Measurements from ENCODE around the gene GGT5.

The GGT5 gene

GRCh38 chr22:24186352-24186740, 58.5 kb downstream of the GGT5 start:
- Histone ChIP-seq H3K4me3 (replicated peaks; ENCODE audit: insufficient read depth, low read length) (no peak overlapping the region), H3K27me3 (ENCODE audit: insufficient read depth, poor library complexity, severe bottlenecking) (no peaks in the 10 kb centered on the region), H3K27ac (replicated peaks) (no peak overlapping the region)
- DNase-seq (ENCODE audit: low read depth in 1 of 2, low spot score in 1 of 2), result no peak
- no peak for TF ChIP-seq SPI1 (IDR thresholded peaks at IDR 0.05; ENCODE audit: borderline replicate concordance, low read depth)
- no peak for TF ChIP-seq GABPA (IDR thresholded peaks at IDR 0.05; ENCODE audit: low read depth)
- no peak for TF ChIP-seq POLR2AphosphoS5 (IDR thresholded peaks at IDR 0.05; ENCODE audit: low read depth)
- TF ChIP-seq CTCF (IDR thresholded peaks at IDR 0.05; ENCODE audit: insufficient read depth, low read length), result no peak
- TF ChIP-seq REST (IDR thresholded peaks at IDR 0.05; ENCODE audit: insufficient replicate concordance, low read depth), result no peak

- Histone ChIP-seq H3K27me3 (ENCODE audit: insufficient read depth, poor library complexity, severe bottlenecking) (no peaks in the 10 kb centered on the region), H3K4me3 (replicated peaks; ENCODE audit: insufficient read depth, low read length) (no peak overlapping the region), H3K27ac (replicated peaks) (no peak overlapping the region)
- no peak for DNase-seq (ENCODE audit: low read depth in 1 of 2, low spot score in 1 of 2)
- TF ChIP-seq REST (IDR thresholded peaks at IDR 0.05; ENCODE audit: insufficient replicate concordance, low read depth) (no peak), CTCF (IDR thresholded peaks at IDR 0.05; ENCODE audit: insufficient read depth, low read length) (no peak), GABPA (IDR thresholded peaks at IDR 0.05; ENCODE audit: low read depth) (no peak), POLR2AphosphoS5 (IDR thresholded peaks at IDR 0.05; ENCODE audit: low read depth) (no peak), SPI1 (IDR thresholded peaks at IDR 0.05; ENCODE audit: borderline replicate concordance, low read depth) (no peak)
These were observed 59.2 kb downstream of the GGT5 start for GRCh38 chr22:24185501-24186351.

- no peaks in the 10 kb centered on the region for H3K27me3 ChIP-seq (ENCODE audit: insufficient read depth, poor library complexity, severe bottlenecking)
- TF ChIP-seq SPI1 (IDR thresholded peaks at IDR 0.05; ENCODE audit: borderline replicate concordance, low read depth) (no peak), REST (IDR thresholded peaks at IDR 0.05; ENCODE audit: insufficient replicate concordance, low read depth) (no peak), POLR2AphosphoS5 (IDR thresholded peaks at IDR 0.05; ENCODE audit: low read depth) (no peak), GABPA (IDR thresholded peaks at IDR 0.05; ENCODE audit: low read depth) (no peak), CTCF (IDR thresholded peaks at IDR 0.05; ENCODE audit: insufficient read depth, low read length) (no peak)
- H3K27ac ChIP-seq (replicated peaks), result no peak overlapping the region
- H3K4me3 ChIP-seq (replicated peaks; ENCODE audit: insufficient read depth, low read length), result no peak overlapping the region
- no peak for DNase-seq (ENCODE audit: low read depth in 1 of 2, low spot score in 1 of 2)
These were observed 59.8 kb downstream of the GGT5 start for GRCh38 chr22:24185001-24185500.

Measured in HL-60 (cell line).